ENCODE data around the gene FOXK1. TPM values are rescaled to one million over a fixed set of nuclear protein-coding genes. Genes with fewer than 3 reads are reported as not detected.
A peak's percentile ranks its signal among the peaks of the same experiment; 100 is the strongest.

The FOXK1 gene
- total and polyA plus RNA-seq, 2 of the 13 experiments (the other 11 are each of a cell fraction or from before 2014, with no cell fraction given) = 4.6 to 8.8 TPM

DNA sequence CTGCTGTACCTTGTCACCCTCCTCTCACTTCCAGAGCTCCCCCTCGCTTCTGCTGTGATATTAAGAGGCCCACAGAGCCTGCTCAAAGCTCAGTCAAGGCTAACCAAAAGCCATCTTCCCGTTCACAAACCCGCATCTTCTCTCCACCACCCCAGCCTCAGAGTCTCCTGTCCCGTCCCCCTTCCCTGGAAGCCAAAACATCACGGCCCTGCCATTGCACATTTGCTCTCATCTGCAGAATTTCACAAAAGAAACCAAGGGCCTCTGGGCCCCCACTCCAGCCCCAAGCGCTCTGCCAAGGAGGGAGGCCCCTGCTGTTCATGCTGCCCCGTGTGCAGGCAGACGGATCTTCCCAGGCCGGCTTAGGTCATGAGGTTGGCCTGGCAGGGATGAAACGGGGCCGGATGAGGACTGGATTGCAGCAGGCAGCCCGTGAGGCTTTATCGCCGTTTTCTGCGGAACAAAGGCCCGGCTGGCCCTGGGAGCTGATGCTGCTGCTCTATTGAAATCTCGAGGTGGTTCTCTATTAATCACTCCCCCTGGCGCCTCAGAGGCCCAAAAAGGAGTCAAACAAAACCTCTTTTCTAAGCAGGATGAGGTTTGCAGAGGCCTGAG is 31.6 kb upstream of the FOXK1 start (continued):
- TF ChIP-seq SPEN (CRISPR knock-in tag; IDR thresholded peaks at IDR 0.05; ENCODE audit: low read depth) = peak; percentile 27; the same call in 1 of the 2 replicates
- TF ChIP-seq ETV6 (CRISPR knock-in tag; conservative IDR thresholded peaks at IDR 0.05) = no peak
- TF ChIP-seq SMAD1 (CRISPR knock-in tag; IDR thresholded peaks at IDR 0.05; ENCODE audit: borderline replicate concordance, low read depth) = no peak
- TF ChIP-seq, protein P1, sequence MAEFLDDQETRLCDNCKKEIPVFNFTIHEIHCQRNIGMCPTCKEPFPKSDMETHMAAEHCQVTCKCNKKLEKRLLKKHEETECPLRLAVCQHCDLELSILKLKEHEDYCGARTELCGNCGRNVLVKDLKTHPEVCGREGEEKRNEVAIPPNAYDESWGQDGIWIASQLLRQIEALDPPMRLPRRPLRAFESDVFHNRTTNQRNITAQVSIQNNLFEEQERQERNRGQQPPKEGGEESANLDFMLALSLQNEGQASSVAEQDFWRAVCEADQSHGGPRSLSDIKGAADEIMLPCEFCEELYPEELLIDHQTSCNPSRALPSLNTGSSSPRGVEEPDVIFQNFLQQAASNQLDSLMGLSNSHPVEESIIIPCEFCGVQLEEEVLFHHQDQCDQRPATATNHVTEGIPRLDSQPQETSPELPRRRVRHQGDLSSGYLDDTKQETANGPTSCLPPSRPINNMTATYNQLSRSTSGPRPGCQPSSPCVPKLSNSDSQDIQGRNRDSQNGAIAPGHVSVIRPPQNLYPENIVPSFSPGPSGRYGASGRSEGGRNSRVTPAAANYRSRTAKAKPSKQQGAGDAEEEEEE (CRISPR knock-in tag; IDR thresholded peaks at IDR 0.05; ENCODE audit: borderline replicate concordance) = 0 out of 2 replicates have a peak, but pooled peaks have one; percentile 37
- no peak; the same call in 1 of the 2 replicates for TF ChIP-seq ZBTB7B (CRISPR knock-in tag; IDR thresholded peaks at IDR 0.05)
- no peak for TF ChIP-seq ZNF44 (CRISPR knock-in tag; IDR thresholded peaks at IDR 0.05)
- TF ChIP-seq ZNF816 (CRISPR knock-in tag; IDR thresholded peaks at IDR 0.05; ENCODE audit: borderline replicate concordance) = no peak
- TF ChIP-seq THYN1 (CRISPR knock-in tag; IDR thresholded peaks at IDR 0.05; ENCODE audit: borderline replicate concordance, low read depth) = no peak
- TF ChIP-seq ZNF724P (CRISPR knock-in tag; IDR thresholded peaks at IDR 0.05; ENCODE audit: borderline replicate concordance) = no peak
- no peak for TF ChIP-seq SKI (IDR thresholded peaks at IDR 0.05; ENCODE audit: partially characterized antibody)
- no peak for TF ChIP-seq AKAP8 (CRISPR knock-in tag; IDR thresholded peaks at IDR 0.05)
- TF ChIP-seq, protein P2, sequence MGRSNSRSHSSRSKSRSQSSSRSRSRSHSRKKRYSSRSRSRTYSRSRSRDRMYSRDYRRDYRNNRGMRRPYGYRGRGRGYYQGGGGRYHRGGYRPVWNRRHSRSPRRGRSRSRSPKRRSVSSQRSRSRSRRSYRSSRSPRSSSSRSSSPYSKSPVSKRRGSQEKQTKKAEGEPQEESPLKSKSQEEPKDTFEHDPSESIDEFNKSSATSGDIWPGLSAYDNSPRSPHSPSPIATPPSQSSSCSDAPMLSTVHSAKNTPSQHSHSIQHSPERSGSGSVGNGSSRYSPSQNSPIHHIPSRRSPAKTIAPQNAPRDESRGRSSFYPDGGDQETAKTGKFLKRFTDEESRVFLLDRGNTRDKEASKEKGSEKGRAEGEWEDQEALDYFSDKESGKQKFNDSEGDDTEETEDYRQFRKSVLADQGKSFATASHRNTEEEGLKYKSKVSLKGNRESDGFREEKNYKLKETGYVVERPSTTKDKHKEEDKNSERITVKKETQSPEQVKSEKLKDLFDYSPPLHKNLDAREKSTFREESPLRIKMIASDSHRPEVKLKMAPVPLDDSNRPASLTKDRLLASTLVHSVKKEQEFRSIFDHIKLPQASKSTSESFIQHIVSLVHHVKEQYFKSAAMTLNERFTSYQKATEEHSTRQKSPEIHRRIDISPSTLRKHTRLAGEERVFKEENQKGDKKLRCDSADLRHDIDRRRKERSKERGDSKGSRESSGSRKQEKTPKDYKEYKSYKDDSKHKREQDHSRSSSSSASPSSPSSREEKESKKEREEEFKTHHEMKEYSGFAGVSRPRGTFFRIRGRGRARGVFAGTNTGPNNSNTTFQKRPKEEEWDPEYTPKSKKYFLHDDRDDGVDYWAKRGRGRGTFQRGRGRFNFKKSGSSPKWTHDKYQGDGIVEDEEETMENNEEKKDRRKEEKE (IDR thresholded peaks at IDR 0.05) = no peak
- TF ChIP-seq ZBTB21 (CRISPR knock-in tag; IDR thresholded peaks at IDR 0.05) = no peak
- TF ChIP-seq, protein P3, sequence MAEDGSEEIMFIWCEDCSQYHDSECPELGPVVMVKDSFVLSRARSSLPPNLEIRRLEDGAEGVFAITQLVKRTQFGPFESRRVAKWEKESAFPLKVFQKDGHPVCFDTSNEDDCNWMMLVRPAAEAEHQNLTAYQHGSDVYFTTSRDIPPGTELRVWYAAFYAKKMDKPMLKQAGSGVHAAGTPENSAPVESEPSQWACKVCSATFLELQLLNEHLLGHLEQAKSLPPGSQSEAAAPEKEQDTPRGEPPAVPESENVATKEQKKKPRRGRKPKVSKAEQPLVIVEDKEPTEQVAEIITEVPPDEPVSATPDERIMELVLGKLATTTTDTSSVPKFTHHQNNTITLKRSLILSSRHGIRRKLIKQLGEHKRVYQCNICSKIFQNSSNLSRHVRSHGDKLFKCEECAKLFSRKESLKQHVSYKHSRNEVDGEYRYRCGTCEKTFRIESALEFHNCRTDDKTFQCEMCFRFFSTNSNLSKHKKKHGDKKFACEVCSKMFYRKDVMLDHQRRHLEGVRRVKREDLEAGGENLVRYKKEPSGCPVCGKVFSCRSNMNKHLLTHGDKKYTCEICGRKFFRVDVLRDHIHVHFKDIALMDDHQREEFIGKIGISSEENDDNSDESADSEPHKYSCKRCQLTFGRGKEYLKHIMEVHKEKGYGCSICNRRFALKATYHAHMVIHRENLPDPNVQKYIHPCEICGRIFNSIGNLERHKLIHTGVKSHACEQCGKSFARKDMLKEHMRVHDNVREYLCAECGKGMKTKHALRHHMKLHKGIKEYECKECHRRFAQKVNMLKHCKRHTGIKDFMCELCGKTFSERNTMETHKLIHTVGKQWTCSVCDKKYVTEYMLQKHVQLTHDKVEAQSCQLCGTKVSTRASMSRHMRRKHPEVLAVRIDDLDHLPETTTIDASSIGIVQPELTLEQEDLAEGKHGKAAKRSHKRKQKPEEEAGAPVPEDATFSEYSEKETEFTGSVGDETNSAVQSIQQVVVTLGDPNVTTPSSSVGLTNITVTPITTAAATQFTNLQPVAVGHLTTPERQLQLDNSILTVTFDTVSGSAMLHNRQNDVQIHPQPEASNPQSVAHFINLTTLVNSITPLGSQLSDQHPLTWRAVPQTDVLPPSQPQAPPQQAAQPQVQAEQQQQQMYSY (CRISPR knock-in tag; IDR thresholded peaks at IDR 0.05) = peak; percentile 69; the same call in 1 of the 2 replicates
- TF ChIP-seq PHF20 (CRISPR knock-in tag; IDR thresholded peaks at IDR 0.05) = peak; percentile 27; the same call in 1 of the 2 replicates
- peak; percentile 12 for TF ChIP-seq YY1 (IDR thresholded peaks at IDR 0.05; ENCODE audit: insufficient read depth, insufficient replicate concordance, low read depth, low read length)
- TF ChIP-seq HOXA5 (CRISPR knock-in tag; IDR thresholded peaks at IDR 0.05) = 0 out of 2 replicates have a peak, but pooled peaks have one; percentile 25

All from HepG2 (cell line).